Panc1 (cell line): ENCODE results near the gene MS4A18. TPM values are rescaled to one million over a fixed set of nuclear protein-coding genes. Genes with fewer than 3 reads are reported as not detected.

Experiments used
- ATAC-seq: fragments of 200-7000 bp; cut with Tn5 transposase; 2 replicates; pipeline ENCODE4 v1.9.1; 2020; ENCODE audit warnings: mild to moderate bottlenecking, moderate library complexity
- BruUV-seq: library from RNA; stranded (reverse); fragments of 400-500 nt; replicated peaks from 2 replicates; lab custom pipeline; 2021; lab: Mats Ljungman, UMichigan
- CTCF ChIA-PET: fragments of 300-600 bp; sonication (Branson Sonifier 250); formaldehyde crosslinking; loops from one replicate; lab custom pipeline; 2022; ENCODE audit warnings: antibody characterized with exemption; lab: Charles Lee
- POLR2A ChIA-PET: fragments of 300-600 bp; sonication (Branson Sonifier 250); formaldehyde crosslinking; loops from one replicate; lab custom pipeline; 2022; ENCODE audit warnings: antibody characterized with exemption; lab: Charles Lee
- DNase-seq: peaks from one replicate; pipeline ENCODE4 v3.0.0-alpha.2; 2010; ENCODE audit warnings: low read depth, low spot score
- H3K27ac ChIP-seq: 2 replicates; pipeline ENCODE4 v1.5.1; 2011; ENCODE audit warnings: mild to moderate bottlenecking, low read length, inconsistent platforms
- H3K27me3 ChIP-seq: fragments of 200-500 bp; sonication (Bioruptor generic); 2 replicates; pipeline ENCODE4 v1.6.0; 2014; ENCODE audit warnings: low read length, inconsistent platforms; ENCODE audit not compliant: control insufficient read depth, insufficient read depth
- H3K36me3 ChIP-seq: fragments of 200-500 bp; sonication (Bioruptor generic); 2 replicates; pipeline ENCODE4 v1.5.1; 2014; ENCODE audit warnings: inconsistent platforms, mild to moderate bottlenecking, low read length, moderate library complexity; ENCODE audit not compliant: control insufficient read depth, insufficient read depth
- H3K4me1 ChIP-seq: 2 replicates; pipeline ENCODE4 v1.5.1; 2011; ENCODE audit warnings: inconsistent platforms, mild to moderate bottlenecking, low read length, moderate library complexity; ENCODE audit not compliant: control insufficient read depth, insufficient read depth
- H3K4me3 ChIP-seq, 2 experiments: 2 replicates each; pipeline ENCODE4 v1.5.1; 2011 to 2012; ENCODE audit warnings: low read depth in 2 of 2, low read length in 2 of 2, mild to moderate bottlenecking in 2 of 2, inconsistent platforms in 1 of 2, moderate library complexity in 1 of 2
- H3K9me3 ChIP-seq: fragments of 200-500 bp; sonication (Bioruptor generic); 2 replicates; pipeline ENCODE4 v1.5.1; 2014; ENCODE audit warnings: low read depth, mild to moderate bottlenecking, inconsistent platforms, low read length, moderate library complexity; ENCODE audit not compliant: control insufficient read depth, insufficient read depth
- CTCF ChIP-seq: fragments of 450-650 bp; IDR thresholded peaks from 2 replicates; pipeline ENCODE4 v1.5.1; 2017; ENCODE audit warnings: mild to moderate bottlenecking
- POLR2AphosphoS5 ChIP-seq: IDR thresholded peaks from 2 replicates; pipeline ENCODE4 v1.6.1; 2012; ENCODE audit warnings: mild to moderate bottlenecking, low read depth, low read length, moderate library complexity
- SIN3A ChIP-seq: IDR thresholded peaks from 2 replicates; pipeline ENCODE4 v1.6.1; 2012; ENCODE audit warnings: low read depth, mild to moderate bottlenecking, low read length, moderate library complexity, borderline replicate concordance; ENCODE audit not compliant: insufficient read depth
- TCF7L2 ChIP-seq: IDR thresholded peaks from 2 replicates; pipeline ENCODE4 v1.6.1; 2011; ENCODE audit warnings: mild to moderate bottlenecking, low read depth, low read length, inconsistent platforms
- in situ Hi-C: cut with HindIII; loops from 2 replicates; pipeline ENCODE4 v1.10.0; 2016; ENCODE audit warnings: low sequenced_read_pairs, low pct_unique_long_range_greater_than_20kb
- intact Hi-C: fragments of 100-400 bp; cut with micrococcal nuclease; formaldehyde crosslinking; loops from one replicate; pipeline ENCODE4 v1.10.0; 2022; ENCODE audit not compliant: unreplicated experiment
- total RNA-seq: library from RNA; stranded (reverse); gene quantifications from one replicate; pipeline ENCODE4 v1.2.1, GENCODE V29; 2021; ENCODE audit not compliant: unreplicated experiment
- TF ChIP-seq, protein P1 (sequence below), 2 experiments: IDR thresholded peaks; 2 replicates each; pipeline ENCODE4 v1.6.1; 2011 to 2012; ENCODE audit warnings: low read depth in 2 of 2, control low read depth in 1 of 2, low read length in 1 of 2, mild to moderate bottlenecking in 1 of 2, moderate library complexity in 1 of 2; ENCODE audit not compliant: insufficient read depth in 1 of 2

Gene MS4A18
- total RNA-seq, 1 experiment from 2014 or later: not detected

GRCh38 chr11:60753309-60753708 is 28.8 kb downstream of the MS4A18 start:
- ATAC-seq (no peak), DNase-seq (no peak)
- TF ChIP-seq CTCF: no peak
- TF ChIP-seq, protein P1, sequence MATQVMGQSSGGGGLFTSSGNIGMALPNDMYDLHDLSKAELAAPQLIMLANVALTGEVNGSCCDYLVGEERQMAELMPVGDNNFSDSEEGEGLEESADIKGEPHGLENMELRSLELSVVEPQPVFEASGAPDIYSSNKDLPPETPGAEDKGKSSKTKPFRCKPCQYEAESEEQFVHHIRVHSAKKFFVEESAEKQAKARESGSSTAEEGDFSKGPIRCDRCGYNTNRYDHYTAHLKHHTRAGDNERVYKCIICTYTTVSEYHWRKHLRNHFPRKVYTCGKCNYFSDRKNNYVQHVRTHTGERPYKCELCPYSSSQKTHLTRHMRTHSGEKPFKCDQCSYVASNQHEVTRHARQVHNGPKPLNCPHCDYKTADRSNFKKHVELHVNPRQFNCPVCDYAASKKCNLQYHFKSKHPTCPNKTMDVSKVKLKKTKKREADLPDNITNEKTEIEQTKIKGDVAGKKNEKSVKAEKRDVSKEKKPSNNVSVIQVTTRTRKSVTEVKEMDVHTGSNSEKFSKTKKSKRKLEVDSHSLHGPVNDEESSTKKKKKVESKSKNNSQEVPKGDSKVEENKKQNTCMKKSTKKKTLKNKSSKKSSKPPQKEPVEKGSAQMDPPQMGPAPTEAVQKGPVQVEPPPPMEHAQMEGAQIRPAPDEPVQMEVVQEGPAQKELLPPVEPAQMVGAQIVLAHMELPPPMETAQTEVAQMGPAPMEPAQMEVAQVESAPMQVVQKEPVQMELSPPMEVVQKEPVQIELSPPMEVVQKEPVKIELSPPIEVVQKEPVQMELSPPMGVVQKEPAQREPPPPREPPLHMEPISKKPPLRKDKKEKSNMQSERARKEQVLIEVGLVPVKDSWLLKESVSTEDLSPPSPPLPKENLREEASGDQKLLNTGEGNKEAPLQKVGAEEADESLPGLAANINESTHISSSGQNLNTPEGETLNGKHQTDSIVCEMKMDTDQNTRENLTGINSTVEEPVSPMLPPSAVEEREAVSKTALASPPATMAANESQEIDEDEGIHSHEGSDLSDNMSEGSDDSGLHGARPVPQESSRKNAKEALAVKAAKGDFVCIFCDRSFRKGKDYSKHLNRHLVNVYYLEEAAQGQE (IDR thresholded peaks at IDR 0.05; ENCODE audit: insufficient read depth in 1 of 2, low read depth in 2 of 2, low read length in 1 of 2): no peak
- TF ChIP-seq SIN3A: no peak
- TF ChIP-seq TCF7L2: no peak
- TF ChIP-seq POLR2AphosphoS5: no peak
- Histone ChIP-seq H3K9me3 (no peaks in the 10 kb centered on the region), H3K4me1 (no peaks in the 10 kb centered on the region), H3K36me3 (no peaks in the 10 kb centered on the region), H3K27me3 (peaks cover 10% of the 10 kb centered on the region), H3K27ac (no peak overlapping the region), H3K4me3 (no peak overlapping the region)
- ChIA-PET POLR2A (no interaction called here), CTCF (interaction anchor here (1.5 kb wide), 1 partner anchor 10 kb away, joined by 5 read pairs; no protein-coding TSS in a partner anchor)
- BruUV-seq: no TSS peak
- intact Hi-C loops (loop anchor here (10.0 kb wide), 1 partner anchor 489 kb away; no protein-coding TSS in a partner anchor), in situ Hi-C loops (no loop called here)

DNA sequence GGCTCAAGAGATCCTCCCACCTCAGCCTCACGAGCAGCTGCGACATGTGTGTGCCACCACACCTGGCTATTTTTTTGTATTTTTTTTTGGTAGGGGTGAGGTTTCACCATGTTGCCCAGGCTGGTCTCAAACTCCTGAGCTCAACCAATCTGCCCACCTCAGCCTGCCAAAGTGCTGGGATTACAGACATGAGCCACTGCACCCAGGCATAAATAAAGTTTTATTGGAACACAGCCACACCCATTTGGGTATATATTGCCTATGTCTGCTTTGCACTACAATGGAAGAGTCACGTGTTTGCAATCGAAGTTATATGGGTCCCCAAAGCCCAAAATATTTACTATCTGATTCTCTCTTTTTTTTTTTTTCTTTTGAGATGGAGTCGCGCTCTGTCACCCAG is 30.4 kb downstream of the MS4A18 start:
- Histone ChIP-seq H3K4me3 (no peak overlapping the region), H3K9me3 (no peaks in the 10 kb centered on the region), H3K36me3 (no peaks in the 10 kb centered on the region), H3K27ac (no peak overlapping the region), H3K4me1 (no peaks in the 10 kb centered on the region), H3K27me3 (peaks cover 15% of the 10 kb centered on the region)
- in situ Hi-C loops: no loop called here
- POLR2A ChIA-PET: no interaction called here
- CTCF ChIA-PET: interaction anchor here (1.5 kb wide), 1 partner anchor 8 kb away, joined by 5 read pairs; no protein-coding TSS in a partner anchor
- DNase-seq (no peak), ATAC-seq (no peak)
- TF ChIP-seq TCF7L2 (no peak), POLR2AphosphoS5 (no peak)
- TF ChIP-seq, protein P1 (IDR thresholded peaks at IDR 0.05; ENCODE audit: insufficient read depth in 1 of 2, low read depth in 2 of 2, low read length in 1 of 2): no peak
- intact Hi-C loops: loop anchor here (10.0 kb wide), 1 partner anchor 490 kb away; no protein-coding TSS in a partner anchor
- BruUV-seq: no TSS peak
